HepG2 (cell line): ENCODE results near the gene SLC43A1. TPM values are rescaled to one million over a fixed set of nuclear protein-coding genes. Genes with fewer than 3 reads are reported as not detected.

Source experiments
- ATAC-seq: fragments of 200-7000 bp; cut with Tn5 transposase; 3 replicates; pipeline ENCODE4 v1.9.1; 2020; ENCODE audit warnings: mild to moderate bottlenecking, moderate library complexity
- BruUV-seq: library from RNA; stranded (reverse); fragments of 400-500 nt; replicated peaks from 2 replicates; lab custom pipeline; 2021; lab: Mats Ljungman, UMichigan
- CTCF ChIA-PET: fragments of 300-600 bp; formaldehyde crosslinking; extraction: SDS; loops from one replicate; lab custom pipeline; 2021; ENCODE audit warnings: low total read pairs, inconsistent platforms, low intra/inter-chr PET ratio; lab: Yijun Ruan, JAX
- POLR2A ChIA-PET: fragments of 350-600 bp; sonication (Branson Sonifier 250); formaldehyde crosslinking; loops from one replicate; lab custom pipeline; 2020; ENCODE audit warnings: antibody characterized with exemption, inconsistent platforms; lab: Yijun Ruan, JAX
- DNase-seq: peaks from one replicate; pipeline ENCODE4 v3.0.0-alpha.2; 2015; ENCODE audit warnings: low spot score
- FAIRE-seq: peaks from 3 replicates; lab custom pipeline; 2011; peaks lifted over from hg19 to GRCh38; lab: Jason Lieb, UNC
- H2AFZ ChIP-seq: one replicate; pipeline ENCODE4 v1.6.1; 2011; ENCODE audit warnings: low read length, inconsistent platforms
- H3K27ac ChIP-seq: fragments of 300-600 bp; 3 replicates; pipeline ENCODE4 v1.8.0; 2011; ENCODE audit warnings: mixed run types, mild to moderate bottlenecking, mixed read lengths, low read length, inconsistent platforms; ENCODE audit not compliant: insufficient read depth; ENCODE audit errors: extremely low read length
- H3K27me3 ChIP-seq, 2 experiments: fragments of 200-600 bp in 1 of 2; 2 replicates in 1 of 2; 3 replicates in 1 of 2; pipeline versions ENCODE4 v1.6.0 to v1.8.0; 2011; ENCODE audit warnings: low read length in 2 of 2, mild to moderate bottlenecking in 2 of 2, moderate library complexity in 2 of 2, inconsistent platforms in 1 of 2; ENCODE audit not compliant: insufficient read depth in 2 of 2, control insufficient read depth in 1 of 2
- H3K36me3 ChIP-seq, 2 experiments: fragments of 200-600 bp in 1 of 2; replicated peaks in 1 of 2; 2 replicates in 1 of 2; 3 replicates in 1 of 2; pipeline versions ENCODE4 v1.5.1 to v1.8.0; 2011; ENCODE audit warnings: low read length in 2 of 2, inconsistent platforms in 1 of 2; ENCODE audit not compliant: insufficient read depth in 2 of 2, control insufficient read depth in 1 of 2
- H3K4me1 ChIP-seq: 2 replicates; pipeline ENCODE4 v1.5.1; 2012; ENCODE audit warnings: low read length, inconsistent platforms; ENCODE audit not compliant: insufficient read depth
- H3K4me2 ChIP-seq: 2 replicates; pipeline ENCODE4 v1.6.0; 2011; ENCODE audit warnings: low read depth, low read length, inconsistent platforms
- H3K4me3 ChIP-seq, 3 experiments: fragments of 200-600 bp in 1 of 3; sonication (generic), shearing (Covaris generic) in 1 of 3; replicated peaks in 1 of 3; 2 replicates each; pipeline ENCODE4 v1.5.1; 2011 to 2016; ENCODE audit warnings: low read length in 3 of 3, inconsistent platforms in 2 of 3, low read depth in 2 of 3, mild to moderate bottlenecking in 2 of 3, control low read depth in 1 of 3, mixed read lengths in 1 of 3; ENCODE audit not compliant: insufficient read depth in 1 of 3
- H3K79me2 ChIP-seq: one replicate; pipeline ENCODE4 v1.6.1; 2011; ENCODE audit warnings: low read length, inconsistent platforms; ENCODE audit not compliant: insufficient read depth
- H3K9ac ChIP-seq: 2 replicates; pipeline ENCODE4 v1.6.0; 2011; ENCODE audit warnings: mild to moderate bottlenecking, low read depth, low read length, inconsistent platforms; ENCODE audit not compliant: insufficient read depth
- H3K9me3 ChIP-seq: 2 replicates; pipeline ENCODE4 v1.5.1; 2012; ENCODE audit warnings: mild to moderate bottlenecking, low read length
- H4K20me1 ChIP-seq: 2 replicates; pipeline ENCODE4 v1.6.0; 2011; ENCODE audit warnings: inconsistent platforms, mild to moderate bottlenecking, low read length, moderate library complexity; ENCODE audit not compliant: insufficient read depth
- ARHGAP35 ChIP-seq: sonication (generic); formaldehyde crosslinking; IDR thresholded peaks from 2 replicates; pipeline ENCODE4 v1.9.0; 2022; ENCODE audit warnings: mild to moderate bottlenecking, inconsistent platforms, moderate library complexity, missing genetic modification reagents, borderline replicate concordance
- ELK4 ChIP-seq: sonication (generic); formaldehyde crosslinking; IDR thresholded peaks from 2 replicates; pipeline ENCODE4 v1.9.0; 2021; ENCODE audit warnings: missing genetic modification reagents, borderline replicate concordance
- ISX ChIP-seq: sonication (generic); formaldehyde crosslinking; conservative IDR thresholded peaks from 2 replicates; pipeline ENCODE4 v1.5.0; 2020; ENCODE audit warnings: missing genetic modification reagents
- NFIB ChIP-seq: sonication (generic); formaldehyde crosslinking; IDR thresholded peaks from 2 replicates; pipeline ENCODE4 v1.9.0; 2021; ENCODE audit warnings: missing genetic modification reagents, mild to moderate bottlenecking, borderline replicate concordance
- SRSF9 ChIP-seq: fragments of 200-400 bp; formaldehyde crosslinking; IDR thresholded peaks from 2 replicates; pipeline ENCODE4 v1.6.1; 2018; ENCODE audit warnings: borderline replicate concordance, mild to moderate bottlenecking, low read depth, low read length; ENCODE audit not compliant: insufficient read depth, poor library complexity, severe bottlenecking
- ZNF7 ChIP-seq: IDR thresholded peaks from 2 replicates; pipeline ENCODE4 v1.6.1; 2016; ENCODE audit warnings: missing biosample characterization, missing genetic modification reagents
- ZNF770 ChIP-seq: sonication (generic); formaldehyde crosslinking; IDR thresholded peaks from 2 replicates; pipeline ENCODE4 v1.5.0; 2020; ENCODE audit warnings: mild to moderate bottlenecking, missing genetic modification reagents
- WGBS: methylation state at CpG from one replicate; pipeline ENCODE4 v1.1.6; 2017; ENCODE audit warnings: low lambda C conversion rate; 5-methylcytosine and 5-hydroxymethylcytosine counted together
- in situ Hi-C: cut with HindIII; loops from 2 replicates; pipeline ENCODE4 v1.10.0; 2017; ENCODE audit warnings: low pct_unique_long_range_greater_than_20kb; ENCODE audit not compliant: extremely low pct_ligation_motif_present
- intact Hi-C: fragments of 100-400 bp; cut with micrococcal nuclease; formaldehyde crosslinking; loops from one replicate; pipeline ENCODE4 v1.10.0; 2022; ENCODE audit not compliant: unreplicated experiment
- polyA plus RNA-seq, 8 experiments: library from polyadenylated mRNA; depleted of rRNA in 3 of 8; stranded (reverse) in 7 of 8; unstranded in 1 of 8; fragments of >200 nt; fragmentation: Illumina TruSeq in 4 of 8; extraction: Trizol in 4 of 8; gene quantifications; 2 replicates each; pipeline versions ENCODE4 v1.2.1 to v1.2.3, GENCODE V29; 2011 to 2016; ENCODE audit warnings: low read depth in 4 of 8, missing spikeins in 1 of 8, mixed read lengths in 1 of 8; ENCODE audit not compliant: insufficient read depth in 1 of 8
- total RNA-seq, 5 experiments: library from RNA; depleted of rRNA; stranded (reverse); fragments of >200 nt; fragmentation: Illumina TruSeq; extraction: Trizol; gene quantifications; 2 replicates each; pipeline ENCODE4 v1.2.3, GENCODE V29; 2016; ENCODE audit warnings: low read depth in 1 of 5
- TF ChIP-seq, protein P1 (sequence below): sonication (generic); formaldehyde crosslinking; IDR thresholded peaks from 2 replicates; pipeline ENCODE4 v1.5.0; 2020; ENCODE audit warnings: missing genetic modification reagents
- TF ChIP-seq, protein P2 (sequence below): sonication (generic); formaldehyde crosslinking; IDR thresholded peaks from 2 replicates; pipeline ENCODE4 v1.4.0; 2020; ENCODE audit warnings: mild to moderate bottlenecking, low read depth, missing genetic modification reagents

The SLC43A1 gene
- total and polyA plus RNA-seq, 2 of the 13 experiments (the other 11 are each of a cell fraction or from before 2014, with no cell fraction given) = 72.3 to 87.6 TPM

DNA sequence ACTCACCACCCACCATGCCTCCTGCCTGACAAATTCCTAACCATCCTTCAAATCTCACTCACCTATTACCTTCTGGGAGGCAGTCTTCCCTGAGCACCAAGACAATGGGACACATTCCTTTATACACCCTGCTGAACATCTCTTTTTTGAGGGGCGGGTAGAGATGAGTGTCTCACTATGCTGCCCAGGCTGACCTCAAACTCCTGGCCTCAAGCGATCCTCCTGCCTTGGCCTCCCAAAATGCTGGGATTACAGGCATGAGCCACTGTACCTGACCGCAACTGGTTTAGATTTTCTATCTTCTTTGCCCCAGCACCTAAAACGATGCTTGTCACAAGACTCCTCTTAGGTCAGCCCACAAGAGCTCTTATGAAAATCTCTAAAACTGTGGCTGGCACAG, 7.9 kb upstream of the SLC43A1 start:
- no peak overlapping the region for H2AFZ ChIP-seq
- intact Hi-C loops = no loop called here
- no peak overlapping the region for H3K4me2 ChIP-seq
- no peaks in the 10 kb centered on the region for H3K9me3 ChIP-seq
- TF ChIP-seq, protein P1, sequence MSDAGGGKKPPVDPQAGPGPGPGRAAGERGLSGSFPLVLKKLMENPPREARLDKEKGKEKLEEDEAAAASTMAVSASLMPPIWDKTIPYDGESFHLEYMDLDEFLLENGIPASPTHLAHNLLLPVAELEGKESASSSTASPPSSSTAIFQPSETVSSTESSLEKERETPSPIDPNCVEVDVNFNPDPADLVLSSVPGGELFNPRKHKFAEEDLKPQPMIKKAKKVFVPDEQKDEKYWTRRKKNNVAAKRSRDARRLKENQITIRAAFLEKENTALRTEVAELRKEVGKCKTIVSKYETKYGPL = no peak
- TF ChIP-seq, protein P2, sequence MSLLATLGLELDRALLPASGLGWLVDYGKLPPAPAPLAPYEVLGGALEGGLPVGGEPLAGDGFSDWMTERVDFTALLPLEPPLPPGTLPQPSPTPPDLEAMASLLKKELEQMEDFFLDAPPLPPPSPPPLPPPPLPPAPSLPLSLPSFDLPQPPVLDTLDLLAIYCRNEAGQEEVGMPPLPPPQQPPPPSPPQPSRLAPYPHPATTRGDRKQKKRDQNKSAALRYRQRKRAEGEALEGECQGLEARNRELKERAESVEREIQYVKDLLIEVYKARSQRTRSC (CRISPR knock-in tag) = no peak
- TF ChIP-seq ZNF7 (CRISPR knock-in tag) (no peak), ZNF770 (CRISPR knock-in tag) (peak; percentile 56; the same call in 1 of the 2 replicates), ARHGAP35 (CRISPR knock-in tag) (no peak), ELK4 (CRISPR knock-in tag) (no peak), NFIB (no peak), SRSF9 (no peak), ISX (CRISPR knock-in tag) (no peak)
- H3K4me3 ChIP-seq = no peak overlapping the region
- POLR2A ChIA-PET = interaction anchor here (0.7 kb wide), 1 partner anchor 8 kb away, joined by 3 read pairs; the partner anchor contains the start of gene SLC43A1
- 85% methylated on average over 4 of the region's 4 CpGs for WGBS
- H3K9ac ChIP-seq = no peak overlapping the region
- BruUV-seq = no TSS peak
- H3K27ac ChIP-seq = no peak overlapping the region
- H3K36me3 ChIP-seq = no peaks in the 10 kb centered on the region
- ATAC-seq (no peak), DNase-seq (no peak), FAIRE-seq (no peak)
- CTCF ChIA-PET = no interaction called here
- H3K27me3 ChIP-seq = no peaks in the 10 kb centered on the region
- in situ Hi-C loops = no loop called here
- H4K20me1 ChIP-seq = no peaks in the 10 kb centered on the region
- H3K79me2 ChIP-seq = no peaks in the 10 kb centered on the region
- peaks cover 30% of the 10 kb centered on the region for H3K4me1 ChIP-seq
